K562 (cell line): ENCODE data around the gene CKMT2. TPM values are rescaled to one million over a fixed set of nuclear protein-coding genes. Genes with fewer than 3 reads are reported as not detected.

Source experiments
- CAMTA2 ChIP-seq: fragments of 250-450 bp; sonication (Bioruptor Pico); conservative IDR thresholded peaks from 2 replicates; pipeline ENCODE4 v1.5.1; 2022
- ELK1 ChIP-seq: sonication (generic); formaldehyde crosslinking; IDR thresholded peaks from 2 replicates; pipeline ENCODE4 v1.8.1; 2022; ENCODE audit warnings: missing genetic modification reagents
- FOXP1 ChIP-seq: sonication (generic); formaldehyde crosslinking; IDR thresholded peaks from 2 replicates; pipeline ENCODE4 v1.8.0; 2022; ENCODE audit warnings: mild to moderate bottlenecking, missing genetic modification reagents
- GATAD2B ChIP-seq: fragments of 450-650 bp; IDR thresholded peaks from 2 replicates; pipeline ENCODE4 v1.6.1; 2017; ENCODE audit warnings: mild to moderate bottlenecking, borderline replicate concordance
- KLF13 ChIP-seq: fragments of 450-650 bp; IDR thresholded peaks from 2 replicates; pipeline ENCODE4 v1.6.1; 2016; ENCODE audit warnings: missing genetic modification characterization, low read depth, mild to moderate bottlenecking, missing compliant biosample characterization, moderate library complexity, borderline replicate concordance
- L3MBTL2 ChIP-seq: fragments of 450-650 bp; IDR thresholded peaks from 2 replicates; pipeline ENCODE4 v1.6.1; 2016; ENCODE audit warnings: mild to moderate bottlenecking, moderate library complexity
- MNT ChIP-seq, 2 experiments: fragments of 450-650 bp; conservative IDR thresholded peaks; 2 replicates each; pipeline ENCODE4 v1.6.1; 2017; ENCODE audit warnings: mild to moderate bottlenecking in 2 of 2, moderate library complexity in 2 of 2
- NFIC ChIP-seq: fragments of 450-650 bp; IDR thresholded peaks from 2 replicates; pipeline ENCODE4 v1.6.1; 2017; ENCODE audit warnings: mild to moderate bottlenecking, inconsistent platforms
- POU5F1 ChIP-seq: fragments of 150-350 bp; IDR thresholded peaks from 2 replicates; pipeline ENCODE4 v1.6.1; 2014; ENCODE audit warnings: borderline replicate concordance, low read length, low read depth, mild to moderate bottlenecking; ENCODE audit not compliant: partially characterized antibody
- RBM34 ChIP-seq: fragments of 200-400 bp; formaldehyde crosslinking; IDR thresholded peaks from 2 replicates; pipeline ENCODE4 v1.6.1; 2018; ENCODE audit warnings: low read length, borderline replicate concordance; ENCODE audit not compliant: insufficient read depth
- RFX1 ChIP-seq: fragments of 450-650 bp; IDR thresholded peaks from 2 replicates; pipeline ENCODE4 v1.6.1; 2016; ENCODE audit warnings: mild to moderate bottlenecking, moderate library complexity
- SMARCA4 ChIP-seq: fragments of 450-650 bp; IDR thresholded peaks from 2 replicates; pipeline ENCODE4 v1.6.1; 2016
- TFAP4 ChIP-seq: sonication (generic); formaldehyde crosslinking; IDR thresholded peaks from 2 replicates; pipeline ENCODE4 v1.8.0; 2022; ENCODE audit warnings: missing genetic modification reagents, mild to moderate bottlenecking, moderate library complexity, borderline replicate concordance
- XRCC4 ChIP-seq: IDR thresholded peaks from one replicate; pipeline ENCODE4 v1.6.1; 2011; ENCODE audit not compliant: insufficient read depth, insufficient read length; ENCODE audit errors: extremely low read depth
- ZNF224 ChIP-seq: sonication (generic); formaldehyde crosslinking; IDR thresholded peaks from 2 replicates; pipeline ENCODE4 v1.8.0; 2022; ENCODE audit warnings: mild to moderate bottlenecking, missing genetic modification reagents
- ZNF639 ChIP-seq, 2 experiments: fragments of 200-800 bp in 1 of 2; sonication (Bioruptor generic) in 1 of 2; sonication (generic) in 1 of 2; formaldehyde crosslinking in 1 of 2; IDR thresholded peaks in 1 of 2; conservative IDR thresholded peaks in 1 of 2; 2 replicates each; pipeline versions ENCODE4 v1.5.0 to v1.6.1; 2016 to 2020; ENCODE audit warnings: missing compliant biosample characterization in 1 of 2, missing genetic modification characterization in 1 of 2, missing genetic modification reagents in 1 of 2
- polyA plus RNA-seq, 8 experiments: library from polyadenylated mRNA; depleted of rRNA in 4 of 8; stranded (reverse) in 5 of 8; unstranded in 3 of 8; fragments of >200 nt; fragmentation: Nextera tagmentation in 2 of 8; fragmentation: Illumina TruSeq in 1 of 8; extraction: Ambion mirVana in 2 of 8; extraction: Trizol in 1 of 8; gene quantifications; 2 replicates each; pipeline versions ENCODE4 v1.2.1 to v1.2.3, GENCODE V29; 2011 to 2014; ENCODE audit warnings: inconsistent platforms in 1 of 8, missing spikeins in 1 of 8
- total RNA-seq, 7 experiments: library from RNA; depleted of rRNA in 6 of 7; stranded (reverse); fragments of >200 nt in 6 of 7; fragmentation: Illumina TruSeq in 2 of 7; extraction: Trizol in 2 of 7; gene quantifications; 2 replicates each; pipeline versions ENCODE4 v1.2.1 to v1.2.3, GENCODE V29; 2011 to 2021; ENCODE audit warnings: low replicate concordance in 1 of 7
- TF ChIP-seq, protein P1 (sequence below): sonication (generic); formaldehyde crosslinking; IDR thresholded peaks from 2 replicates; pipeline ENCODE4 v1.4.0; 2020; ENCODE audit warnings: mild to moderate bottlenecking, missing genetic modification reagents
- TF ChIP-seq, protein P2 (sequence below): fragments of 250-450 bp; sonication (Bioruptor Pico); IDR thresholded peaks from 2 replicates; pipeline ENCODE4 v1.8.0; 2021; ENCODE audit warnings: mild to moderate bottlenecking, moderate library complexity

The CKMT2 gene
- total and polyA plus RNA-seq, 9 of the 15 experiments (the other 6 are each of a cell fraction or from before 2014, with no cell fraction given), result 0.03 TPM; not detected in 8

- TF ChIP-seq L3MBTL2, result peak; percentile 55
- TF ChIP-seq XRCC4, result no peak
- TF ChIP-seq ELK1 (CRISPR knock-in tag), result no peak
- TF ChIP-seq FOXP1 (CRISPR knock-in tag), result peak; percentile 80; the same call in 1 of the 2 replicates
- TF ChIP-seq, protein P1, sequence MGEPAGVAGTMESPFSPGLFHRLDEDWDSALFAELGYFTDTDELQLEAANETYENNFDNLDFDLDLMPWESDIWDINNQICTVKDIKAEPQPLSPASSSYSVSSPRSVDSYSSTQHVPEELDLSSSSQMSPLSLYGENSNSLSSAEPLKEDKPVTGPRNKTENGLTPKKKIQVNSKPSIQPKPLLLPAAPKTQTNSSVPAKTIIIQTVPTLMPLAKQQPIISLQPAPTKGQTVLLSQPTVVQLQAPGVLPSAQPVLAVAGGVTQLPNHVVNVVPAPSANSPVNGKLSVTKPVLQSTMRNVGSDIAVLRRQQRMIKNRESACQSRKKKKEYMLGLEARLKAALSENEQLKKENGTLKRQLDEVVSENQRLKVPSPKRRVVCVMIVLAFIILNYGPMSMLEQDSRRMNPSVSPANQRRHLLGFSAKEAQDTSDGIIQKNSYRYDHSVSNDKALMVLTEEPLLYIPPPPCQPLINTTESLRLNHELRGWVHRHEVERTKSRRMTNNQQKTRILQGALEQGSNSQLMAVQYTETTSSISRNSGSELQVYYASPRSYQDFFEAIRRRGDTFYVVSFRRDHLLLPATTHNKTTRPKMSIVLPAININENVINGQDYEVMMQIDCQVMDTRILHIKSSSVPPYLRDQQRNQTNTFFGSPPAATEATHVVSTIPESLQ (CRISPR knock-in tag), result no peak
- peak in 1 of 2 experiments; percentile 58; a peak in 1 of 4 replicates for TF ChIP-seq ZNF639 (CRISPR knock-in tag; conservative IDR thresholded peaks at IDR 0.05 in 1 of 2, IDR thresholded peaks at IDR 0.05 in 1 of 2)
- TF ChIP-seq, protein P2, sequence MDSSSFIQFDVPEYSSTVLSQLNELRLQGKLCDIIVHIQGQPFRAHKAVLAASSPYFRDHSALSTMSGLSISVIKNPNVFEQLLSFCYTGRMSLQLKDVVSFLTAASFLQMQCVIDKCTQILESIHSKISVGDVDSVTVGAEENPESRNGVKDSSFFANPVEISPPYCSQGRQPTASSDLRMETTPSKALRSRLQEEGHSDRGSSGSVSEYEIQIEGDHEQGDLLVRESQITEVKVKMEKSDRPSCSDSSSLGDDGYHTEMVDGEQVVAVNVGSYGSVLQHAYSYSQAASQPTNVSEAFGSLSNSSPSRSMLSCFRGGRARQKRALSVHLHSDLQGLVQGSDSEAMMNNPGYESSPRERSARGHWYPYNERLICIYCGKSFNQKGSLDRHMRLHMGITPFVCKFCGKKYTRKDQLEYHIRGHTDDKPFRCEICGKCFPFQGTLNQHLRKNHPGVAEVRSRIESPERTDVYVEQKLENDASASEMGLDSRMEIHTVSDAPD (CRISPR knock-in tag), result no peak
- peak; percentile 35 for TF ChIP-seq NFIC
- TF ChIP-seq POU5F1, result no peak
- TF ChIP-seq GATAD2B, result no peak
- peak; percentile 70 to 87 for TF ChIP-seq MNT (conservative IDR thresholded peaks at IDR 0.05)
- TF ChIP-seq ZNF224 (CRISPR knock-in tag), result no peak
- peak; percentile 93 for TF ChIP-seq TFAP4 (CRISPR knock-in tag)
- TF ChIP-seq CAMTA2 (CRISPR knock-in tag), result no peak
- TF ChIP-seq RFX1, result no peak
- no peak for TF ChIP-seq SMARCA4
- TF ChIP-seq RBM34, result no peak
- TF ChIP-seq KLF13 (tag), result no peak
These were observed 68.3 kb downstream of the CKMT2 start, which contains the start of gene ZCCHC9 (continued) for GRCh38 chr5:81301271-81302015.
